ENCODE measurements around the gene TMEM11. TPM values are rescaled to one million over a fixed set of nuclear protein-coding genes. Genes with fewer than 3 reads are reported as not detected.

The TMEM11 gene
- total and polyA plus RNA-seq, 2 of the 8 experiments (the other 6 are each of a cell fraction or from before 2014, with no cell fraction given) = 33.3 to 90.4 TPM

GRCh38 chr17:21161498-21162393 is 52.2 kb downstream of the TMEM11 start (continued):
- TF ChIP-seq CHD7 (IDR thresholded peaks at IDR 0.05; ENCODE audit: insufficient replicate concordance, low read length) = no peak
- TF ChIP-seq USF2 (IDR thresholded peaks at IDR 0.05; ENCODE audit: low read length) = no peak
- no peak for TF ChIP-seq CHD1 (IDR thresholded peaks at IDR 0.05; ENCODE audit: low read depth, low read length)
- TF ChIP-seq BRCA1 (IDR thresholded peaks at IDR 0.05; ENCODE audit: low read depth, low read length) = no peak
- no peak for TF ChIP-seq POU5F1 (IDR thresholded peaks at IDR 0.05; ENCODE audit: low read depth, low read length)
- TF ChIP-seq ATF3 (IDR thresholded peaks at IDR 0.05; ENCODE audit: insufficient read depth, low read depth, low read length) = no peak
- no peak for TF ChIP-seq CTBP2 (IDR thresholded peaks at IDR 0.05; ENCODE audit: borderline replicate concordance, insufficient read depth, insufficient read length, low read length)

Measured in H1 (cell line).